ENCODE data around the gene LAG3. TPM values are rescaled to one million over a fixed set of nuclear protein-coding genes. Genes with fewer than 3 reads are reported as not detected.

The LAG3 gene
- total RNA-seq, 1 experiment from 2014 or later: 2.2 TPM

DNA sequence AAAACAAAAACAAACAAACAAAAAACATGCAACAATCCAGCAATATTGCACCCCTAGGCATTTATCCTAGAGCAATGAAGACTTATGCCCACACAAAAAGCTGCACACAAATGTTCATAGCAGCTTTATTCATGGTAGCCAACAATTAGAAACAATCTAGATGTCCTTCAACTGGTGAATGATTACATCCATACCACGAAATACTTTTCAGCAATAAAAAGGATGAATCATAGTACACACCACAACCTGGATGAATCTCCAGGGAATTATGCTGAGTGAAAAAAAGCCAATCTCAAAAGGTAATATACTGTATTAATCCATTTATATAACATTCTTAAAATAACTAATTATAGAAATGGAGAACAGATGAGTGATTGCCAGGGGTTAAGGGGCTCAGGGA is 34.9 kb downstream of the LAG3 start:
- Histone ChIP-seq H4K91ac (ENCODE audit: insufficient read length, low read depth, low read length) (no peak overlapping the region), H2BK12ac (ENCODE audit: insufficient read length, low read depth, low read length) (no peak overlapping the region), H2AFZ (ENCODE audit: low read length) (no peak overlapping the region), H3K79me2 (ENCODE audit: insufficient read depth, low read length) (no peaks in the 10 kb centered on the region; the same call in 1 of the 2 replicates), H3K9me3 (ENCODE audit: control insufficient read depth, low read depth, low read length) (no peaks in the 10 kb centered on the region), H3K27ac (ENCODE audit: insufficient read length, low read depth, low read length) (no peak overlapping the region), H2AK5ac (ENCODE audit: insufficient read length, low read length) (no peak overlapping the region), H3K9ac (ENCODE audit: extremely low read depth, insufficient read length, low read length) (no peak overlapping the region), H2BK5ac (ENCODE audit: insufficient read length, low read length) (no peak overlapping the region), H3K56ac (ENCODE audit: insufficient read length, low read depth, low read length) (no peak overlapping the region), H3K4ac (ENCODE audit: low read depth, low read length) (no peak overlapping the region), H4K5ac (ENCODE audit: insufficient read length, low read depth, low read length) (no peak overlapping the region), H3T11ph (ENCODE audit: low read length) (no peak overlapping the region), H2BK120ac (ENCODE audit: low read depth, low read length, poor library complexity, severe bottlenecking) (no peak overlapping the region), H3K4me2 (ENCODE audit: insufficient read depth, insufficient read length, low read length) (no peak overlapping the region), H3K23ac (ENCODE audit: insufficient read length, low read depth, low read length) (no peak overlapping the region), H3K4me1 (ENCODE audit: insufficient read depth, low read length) (peaks cover 2% of the 10 kb centered on the region; the same call in 1 of the 2 replicates), H3K27me3 (ENCODE audit: insufficient read depth, low read length) (no peaks in the 10 kb centered on the region), H4K8ac (replicated peaks; ENCODE audit: insufficient read length, low read depth, low read length) (no peak overlapping the region), H2BK15ac (ENCODE audit: low read depth, low read length) (no peak overlapping the region), H3K79me1 (ENCODE audit: insufficient read depth, low read depth, low read length, poor library complexity, severe bottlenecking) (no peaks in the 10 kb centered on the region), H3K14ac (ENCODE audit: insufficient read depth, low read length) (no peak overlapping the region), H2BK20ac (ENCODE audit: low read depth, low read length, poor library complexity, severe bottlenecking) (no peak overlapping the region), H3K23me2 (ENCODE audit: insufficient read length, low read depth, low read length, poor library complexity, severe bottlenecking) (no peaks in the 10 kb centered on the region), H3K18ac (ENCODE audit: insufficient read length, low read depth, low read length) (no peak overlapping the region), H4K20me1 (ENCODE audit: control insufficient read depth, insufficient read depth, insufficient read length) (no peaks in the 10 kb centered on the region)
- no peak for TF ChIP-seq CTCF (conservative IDR thresholded peaks at IDR 0.05)
- Mint-ChIP-seq H3K27me3 (ENCODE audit: low read depth) (peaks cover 19% of the 10 kb centered on the region), H3K4me3 (no peak overlapping the region; a peak in 1 of 5 replicates), H3K4me1 (peaks cover 19 to 25% of the 10 kb centered on the region in 2 experiments), H3K36me3 (ENCODE audit: insufficient read depth in 1 of 3, low read depth in 3 of 3) (peaks cover 0 to 4% (median 2%) of the 10 kb centered on the region in 3 experiments; a peak in 4 of 7 replicates), H3K9me3 (peaks cover 2 to 3% of the 10 kb centered on the region in 2 experiments; a peak in 3 of 5 replicates), H3K27ac (no peak overlapping the region)
- WGBS (ENCODE audit: extremely low coverage, insufficient read length, low lambda C conversion rate): no CpG with 5 or more reads among the region's 1 CpG
- no peak for DNase-seq
